Fibroblast of villous mesenchyme (primary cell): Measurements from ENCODE around the gene PXDC1. TPM values are rescaled to one million over a fixed set of nuclear protein-coding genes. Genes with fewer than 3 reads are reported as not detected.

Source experiments
- DNase-seq: peaks from one replicate; pipeline ENCODE4 v3.0.0-alpha.2; 2010; ENCODE audit warnings: low read depth
- H3K4me3 ChIP-seq: 2 replicates; pipeline ENCODE4 v1.5.1; 2011; ENCODE audit warnings: low read depth, mild to moderate bottlenecking, low read length
- total RNA-seq: library from RNA; depleted of rRNA; stranded (reverse); fragments of >200 nt; gene quantifications from 2 replicates; pipeline ENCODE4 v1.2.3, GENCODE V29; 2012
- TF ChIP-seq, protein P1 (sequence below): IDR thresholded peaks from 2 replicates; pipeline ENCODE4 v1.5.1; 2012; ENCODE audit warnings: low read depth, mild to moderate bottlenecking, low read length; ENCODE audit not compliant: insufficient read depth

The PXDC1 gene
- total RNA-seq, 1 donor: 92.4 TPM

- TF ChIP-seq, protein P1, sequence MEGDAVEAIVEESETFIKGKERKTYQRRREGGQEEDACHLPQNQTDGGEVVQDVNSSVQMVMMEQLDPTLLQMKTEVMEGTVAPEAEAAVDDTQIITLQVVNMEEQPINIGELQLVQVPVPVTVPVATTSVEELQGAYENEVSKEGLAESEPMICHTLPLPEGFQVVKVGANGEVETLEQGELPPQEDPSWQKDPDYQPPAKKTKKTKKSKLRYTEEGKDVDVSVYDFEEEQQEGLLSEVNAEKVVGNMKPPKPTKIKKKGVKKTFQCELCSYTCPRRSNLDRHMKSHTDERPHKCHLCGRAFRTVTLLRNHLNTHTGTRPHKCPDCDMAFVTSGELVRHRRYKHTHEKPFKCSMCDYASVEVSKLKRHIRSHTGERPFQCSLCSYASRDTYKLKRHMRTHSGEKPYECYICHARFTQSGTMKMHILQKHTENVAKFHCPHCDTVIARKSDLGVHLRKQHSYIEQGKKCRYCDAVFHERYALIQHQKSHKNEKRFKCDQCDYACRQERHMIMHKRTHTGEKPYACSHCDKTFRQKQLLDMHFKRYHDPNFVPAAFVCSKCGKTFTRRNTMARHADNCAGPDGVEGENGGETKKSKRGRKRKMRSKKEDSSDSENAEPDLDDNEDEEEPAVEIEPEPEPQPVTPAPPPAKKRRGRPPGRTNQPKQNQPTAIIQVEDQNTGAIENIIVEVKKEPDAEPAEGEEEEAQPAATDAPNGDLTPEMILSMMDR: no peak
- no peak for DNase-seq
- H3K4me3 ChIP-seq: no peak overlapping the region
These were observed 38.5 kb downstream of the PXDC1 start for GRCh38 chr6:3712827-3713665.

DNA sequence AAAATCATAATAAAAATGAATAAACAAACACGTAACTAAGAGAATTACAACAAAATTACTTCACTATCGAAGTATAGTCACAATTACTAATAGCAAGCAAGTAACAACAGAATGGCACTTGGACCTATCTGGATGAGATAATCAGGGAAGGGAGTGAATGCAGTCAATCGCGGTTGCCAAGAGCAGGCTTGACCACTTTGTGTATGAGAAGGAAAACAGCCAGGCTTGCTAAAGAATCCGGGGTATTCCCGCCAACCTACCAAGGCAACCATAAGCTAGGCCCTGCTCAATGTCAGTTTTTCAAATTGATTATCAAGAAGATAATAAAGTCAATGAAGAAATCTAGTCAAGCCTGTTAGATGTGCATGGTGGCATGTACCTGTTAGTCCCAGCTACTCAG, 39.7 kb downstream of the PXDC1 start:
- DNase-seq: no peak
- TF ChIP-seq, protein P1: no peak
- H3K4me3 ChIP-seq: no peak overlapping the region

- no peak for DNase-seq
- no peak overlapping the region for H3K4me3 ChIP-seq
- TF ChIP-seq, protein P1: no peak
These were observed 41.1 kb downstream of the PXDC1 start for GRCh38 chr6:3710403-3710802.

DNA sequence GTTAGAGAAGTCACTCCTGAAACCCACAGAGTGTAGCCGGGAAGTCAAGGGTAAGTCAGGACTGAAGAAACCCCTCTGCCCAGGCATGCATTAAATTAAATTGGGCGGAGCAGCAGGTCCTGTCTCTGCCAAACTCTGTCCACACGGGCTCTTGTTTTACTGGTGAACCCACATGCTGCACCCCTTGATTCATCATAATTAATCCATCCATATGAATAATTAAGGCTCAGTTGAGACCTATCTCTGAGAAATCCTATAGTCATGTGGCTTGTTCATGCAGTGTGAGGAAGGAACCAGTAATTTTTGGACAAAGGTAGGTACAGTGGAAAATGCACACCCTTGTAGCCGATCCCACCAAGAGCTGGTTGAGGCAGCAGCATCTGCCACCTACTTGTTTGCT, 43.0 kb downstream of the PXDC1 start:
- no peak for DNase-seq
- H3K4me3 ChIP-seq: no peak overlapping the region
- TF ChIP-seq, protein P1: no peak

- H3K4me3 ChIP-seq: no peak overlapping the region
- no peak for DNase-seq
- TF ChIP-seq, protein P1: no peak
These were observed 43.6 kb downstream of the PXDC1 start for GRCh38 chr6:3707751-3708412.

DNA sequence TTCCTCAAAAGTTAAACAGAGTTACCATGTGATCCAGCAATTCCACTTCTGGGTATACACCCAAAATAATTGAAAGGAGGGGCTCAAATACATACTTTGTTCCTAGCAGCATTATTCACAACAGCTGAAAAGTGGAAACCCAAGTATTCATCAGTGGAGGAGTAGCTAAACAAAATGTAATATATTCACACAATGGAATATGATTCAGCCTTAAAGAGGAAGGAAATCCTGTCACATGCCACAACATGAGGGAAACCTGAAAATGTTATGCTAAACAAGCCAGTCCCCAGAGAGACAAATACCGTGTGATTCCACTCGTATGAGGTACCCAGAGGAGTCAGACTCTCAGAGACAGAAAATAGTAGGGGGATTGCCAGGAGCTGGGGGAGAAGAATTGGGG, 44.5 kb downstream of the PXDC1 start:
- TF ChIP-seq, protein P1: no peak
- H3K4me3 ChIP-seq: no peak overlapping the region
- no peak for DNase-seq
